ENCODE results near the gene MACROD2. TPM values are rescaled to one million over a fixed set of nuclear protein-coding genes. Genes with fewer than 3 reads are reported as not detected.

MACROD2 gene
- polyA plus RNA-seq, 1 donor: 5.4 TPM

DNA sequence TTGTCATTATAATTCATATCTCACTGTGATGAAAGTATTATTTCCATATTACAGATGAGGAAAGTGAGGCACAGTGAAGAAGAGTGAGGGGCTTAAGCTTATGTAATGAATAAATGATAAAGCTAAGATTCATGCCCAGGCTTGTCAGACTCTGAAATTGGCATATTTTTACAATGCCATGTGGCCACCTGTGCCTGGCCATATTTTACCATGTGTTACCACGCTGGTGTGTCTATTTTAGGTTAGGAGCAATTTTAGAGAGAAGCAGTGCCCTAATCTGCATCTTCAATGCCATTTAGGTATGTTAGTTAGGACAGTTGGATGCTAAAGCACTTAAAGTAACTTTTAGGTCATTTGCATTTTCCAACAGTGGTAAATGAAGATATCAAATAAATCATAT lies 530.1 kb downstream of the MACROD2 start:
- no peaks in the 10 kb centered on the region for H3K36me3 ChIP-seq (ENCODE audit: control insufficient read depth, insufficient read depth, low read length)
- H3K27ac ChIP-seq (ENCODE audit: low read length): no peak overlapping the region
- no peaks in the 10 kb centered on the region for H3K4me1 ChIP-seq (ENCODE audit: control insufficient read depth, insufficient read depth, low read length)
- H3K27me3 ChIP-seq (ENCODE audit: control insufficient read depth, insufficient read depth, low read length): no peaks in the 10 kb centered on the region
- peaks cover 4% of the 10 kb centered on the region for H3K9me3 ChIP-seq (ENCODE audit: control insufficient read depth, low read depth, low read length)
- DNase-seq: no peak
- no CpG with 5 or more reads among the region's 1 CpG for WGBS (ENCODE audit: insufficient coverage, low lambda C conversion rate)
- H3K4me3 ChIP-seq (ENCODE audit: low read length): no peak overlapping the region

DNA sequence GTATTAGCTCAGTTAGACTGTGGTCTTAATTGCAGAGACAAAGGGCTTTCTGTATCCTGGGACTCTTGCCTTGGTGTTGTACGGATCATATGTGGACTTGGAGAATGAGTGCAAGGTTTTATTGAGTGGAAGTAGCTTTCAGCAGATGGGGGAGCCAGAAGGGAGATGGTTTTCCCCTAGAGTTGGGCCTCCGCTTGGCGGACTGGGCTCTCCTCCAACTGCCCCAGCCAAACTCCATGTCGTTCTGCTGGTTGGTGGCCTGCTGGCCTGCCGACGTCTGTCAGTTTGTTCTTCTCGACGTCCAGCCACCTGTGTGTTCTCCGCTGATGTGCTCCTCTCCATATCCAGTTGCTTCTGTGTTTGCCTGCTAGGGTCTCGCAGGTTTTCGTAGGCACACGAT lies 531.6 kb downstream of the MACROD2 start:
- WGBS (ENCODE audit: insufficient coverage, low lambda C conversion rate): no CpG with 5 or more reads among the region's 12 CpGs
- Histone ChIP-seq H3K36me3 (ENCODE audit: control insufficient read depth, insufficient read depth, low read length) (no peaks in the 10 kb centered on the region), H3K27me3 (ENCODE audit: control insufficient read depth, insufficient read depth, low read length) (no peaks in the 10 kb centered on the region), H3K4me1 (ENCODE audit: control insufficient read depth, insufficient read depth, low read length) (no peaks in the 10 kb centered on the region), H3K27ac (ENCODE audit: low read length) (no peak overlapping the region), H3K4me3 (ENCODE audit: low read length) (no peak overlapping the region), H3K9me3 (ENCODE audit: control insufficient read depth, low read depth, low read length) (peaks cover 4% of the 10 kb centered on the region)
- no peak for DNase-seq

DNA sequence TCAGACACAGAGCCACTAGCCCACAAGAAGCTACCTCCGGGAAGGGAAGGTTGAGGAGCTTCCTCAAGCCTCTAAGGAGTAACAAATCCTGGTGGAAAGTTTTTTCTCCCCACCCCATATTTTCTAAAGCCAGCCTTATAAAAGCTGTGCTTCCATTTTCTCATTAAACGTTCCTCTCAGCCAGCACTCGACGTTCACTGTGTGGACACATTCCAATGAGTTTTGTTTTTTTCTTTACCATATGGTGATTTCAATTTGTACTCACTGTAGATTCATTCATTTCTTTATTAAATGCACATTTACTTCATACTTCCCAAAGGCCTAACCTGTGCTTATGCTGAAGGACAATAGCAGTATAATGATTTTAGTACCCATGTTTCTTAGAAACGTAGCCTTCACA lies 536.5 kb downstream of the MACROD2 start:
- Histone ChIP-seq H3K36me3 (ENCODE audit: control insufficient read depth, insufficient read depth, low read length) (no peaks in the 10 kb centered on the region), H3K27ac (ENCODE audit: low read length) (no peak overlapping the region), H3K27me3 (ENCODE audit: control insufficient read depth, insufficient read depth, low read length) (no peaks in the 10 kb centered on the region), H3K4me3 (ENCODE audit: low read length) (no peak overlapping the region), H3K9me3 (ENCODE audit: control insufficient read depth, low read depth, low read length) (peaks cover 4% of the 10 kb centered on the region), H3K4me1 (ENCODE audit: control insufficient read depth, insufficient read depth, low read length) (no peaks in the 10 kb centered on the region)
- no peak for DNase-seq
- WGBS (ENCODE audit: insufficient coverage, low lambda C conversion rate): 83% methylated on average over 3 of the region's 5 CpGs

DNA sequence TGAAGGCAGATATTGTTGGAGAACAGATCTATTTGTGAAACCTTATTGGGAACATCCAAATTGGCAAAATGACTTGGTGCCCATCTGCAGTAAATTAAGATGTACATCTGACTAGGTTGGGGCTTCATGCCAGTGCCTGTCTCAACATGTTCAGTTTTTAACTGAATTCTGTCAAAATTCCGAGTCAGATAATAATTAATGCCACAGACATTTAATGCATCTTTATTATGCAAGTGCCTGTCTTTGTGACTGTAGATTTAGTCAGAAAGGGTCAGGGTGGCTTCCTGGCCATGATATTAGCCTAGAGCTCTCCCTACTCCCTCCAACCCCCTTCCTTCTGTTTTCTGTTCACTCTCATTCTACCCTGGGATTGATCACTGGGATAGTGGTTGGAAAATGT lies 541.4 kb downstream of the MACROD2 start:
- H3K9me3 ChIP-seq (ENCODE audit: control insufficient read depth, low read depth, low read length): no peaks in the 10 kb centered on the region
- no peak for DNase-seq
- H3K27me3 ChIP-seq (ENCODE audit: control insufficient read depth, insufficient read depth, low read length): no peaks in the 10 kb centered on the region
- WGBS (ENCODE audit: insufficient coverage, low lambda C conversion rate): no CpG with 5 or more reads among the region's 1 CpG
- H3K36me3 ChIP-seq (ENCODE audit: control insufficient read depth, insufficient read depth, low read length): no peaks in the 10 kb centered on the region
- no peak overlapping the region for H3K4me3 ChIP-seq (ENCODE audit: low read length)
- no peaks in the 10 kb centered on the region for H3K4me1 ChIP-seq (ENCODE audit: control insufficient read depth, insufficient read depth, low read length)
- no peak overlapping the region for H3K27ac ChIP-seq (ENCODE audit: low read length)

DNA sequence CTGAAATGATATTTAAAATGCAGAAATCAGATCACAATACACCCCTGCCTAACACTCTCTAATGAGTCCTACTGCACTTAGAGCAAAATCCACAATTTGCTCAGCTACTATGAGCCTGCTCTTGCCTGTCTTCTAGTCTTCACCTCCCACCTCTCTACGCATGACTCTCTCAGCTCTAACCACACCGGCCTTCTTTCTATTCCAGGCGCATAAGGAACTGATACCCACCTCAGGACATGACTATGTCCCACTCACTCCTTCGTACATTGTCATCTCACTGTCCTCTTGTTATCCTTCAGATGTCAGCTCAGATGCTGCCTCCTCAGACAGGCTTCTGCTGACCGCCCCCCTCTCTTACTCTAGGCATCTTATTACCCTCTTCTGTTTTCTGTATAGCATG lies 543.1 kb downstream of the MACROD2 start:
- Histone ChIP-seq H3K27me3 (ENCODE audit: control insufficient read depth, insufficient read depth, low read length) (no peaks in the 10 kb centered on the region), H3K9me3 (ENCODE audit: control insufficient read depth, low read depth, low read length) (no peaks in the 10 kb centered on the region), H3K27ac (ENCODE audit: low read length) (no peak overlapping the region), H3K4me1 (ENCODE audit: control insufficient read depth, insufficient read depth, low read length) (no peaks in the 10 kb centered on the region), H3K4me3 (ENCODE audit: low read length) (no peak overlapping the region), H3K36me3 (ENCODE audit: control insufficient read depth, insufficient read depth, low read length) (no peaks in the 10 kb centered on the region)
- DNase-seq: no peak
- 96% methylated on average over 4 of the region's 5 CpGs for WGBS (ENCODE audit: insufficient coverage, low lambda C conversion rate)

DNA sequence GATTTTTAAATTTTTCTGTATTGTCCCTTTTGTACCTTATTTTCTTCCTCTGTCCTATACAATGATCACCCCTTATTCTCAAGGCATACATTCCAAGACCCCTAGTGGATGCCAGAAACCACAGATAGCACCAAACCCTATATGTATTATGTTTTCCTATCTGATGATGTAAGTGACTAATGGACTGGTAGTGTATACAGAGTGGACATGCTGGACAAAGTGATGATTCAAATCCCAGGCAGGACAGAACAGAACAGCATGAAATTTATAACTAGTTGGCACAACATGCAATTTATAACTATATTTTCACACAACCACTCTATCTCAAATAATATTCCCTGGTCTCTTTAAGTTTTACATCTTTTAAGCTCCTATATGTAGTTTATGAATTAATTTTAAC lies 547.7 kb downstream of the MACROD2 start:
- Histone ChIP-seq H3K36me3 (ENCODE audit: control insufficient read depth, insufficient read depth, low read length) (no peaks in the 10 kb centered on the region), H3K27ac (ENCODE audit: low read length) (no peak overlapping the region), H3K4me1 (ENCODE audit: control insufficient read depth, insufficient read depth, low read length) (no peaks in the 10 kb centered on the region), H3K9me3 (ENCODE audit: control insufficient read depth, low read depth, low read length) (no peaks in the 10 kb centered on the region), H3K27me3 (ENCODE audit: control insufficient read depth, insufficient read depth, low read length) (no peaks in the 10 kb centered on the region), H3K4me3 (ENCODE audit: low read length) (no peak overlapping the region)
- DNase-seq: no peak

DNA sequence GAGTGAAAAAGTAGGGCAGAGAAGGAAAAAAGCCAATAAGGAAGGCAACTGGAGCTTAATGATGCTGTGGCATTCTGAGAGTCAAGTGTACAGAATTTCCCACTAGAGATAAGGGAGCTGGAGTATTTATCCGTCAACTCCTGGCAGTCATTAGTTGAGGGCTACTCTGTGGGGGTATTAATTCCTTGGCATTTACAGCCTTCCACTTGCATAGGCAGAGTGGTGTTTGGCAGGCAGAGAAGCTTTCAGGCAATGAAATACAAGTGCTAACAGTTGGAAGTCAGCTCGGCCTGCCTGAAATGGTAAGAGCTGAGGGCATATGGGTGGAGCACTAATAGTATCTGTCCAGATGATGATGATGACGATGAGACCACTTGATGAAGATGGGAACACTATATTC lies 549.4 kb downstream of the MACROD2 start:
- Histone ChIP-seq H3K4me3 (ENCODE audit: low read length) (no peak overlapping the region), H3K36me3 (ENCODE audit: control insufficient read depth, insufficient read depth, low read length) (no peaks in the 10 kb centered on the region), H3K27me3 (ENCODE audit: control insufficient read depth, insufficient read depth, low read length) (no peaks in the 10 kb centered on the region), H3K9me3 (ENCODE audit: control insufficient read depth, low read depth, low read length) (no peaks in the 10 kb centered on the region), H3K27ac (ENCODE audit: low read length) (no peak overlapping the region), H3K4me1 (ENCODE audit: control insufficient read depth, insufficient read depth, low read length) (no peaks in the 10 kb centered on the region)
- no CpG with 5 or more reads among the region's 3 CpGs for WGBS (ENCODE audit: insufficient coverage, low lambda C conversion rate)
- DNase-seq: no peak

DNA sequence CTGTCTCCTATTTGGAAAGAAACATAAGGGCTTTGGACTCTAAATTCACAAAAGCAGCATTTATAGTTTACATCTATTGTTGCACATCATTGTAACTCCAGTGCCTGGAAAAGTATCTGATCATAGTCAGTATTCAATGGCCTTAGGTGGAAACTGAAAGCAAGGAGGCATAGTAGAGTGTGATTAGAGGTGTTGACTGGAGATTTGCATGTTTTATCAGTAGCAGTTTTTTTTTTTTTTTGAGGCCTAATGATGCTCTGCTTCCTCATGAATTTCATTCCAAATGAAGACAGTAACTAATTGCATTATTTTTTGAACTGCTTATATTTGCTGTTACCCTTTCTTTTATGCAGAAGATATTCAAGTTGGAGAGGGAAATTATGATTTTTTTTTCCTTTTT lies 555.3 kb downstream of the MACROD2 start:
- peak in 1 of 2 donors; percentile 20 for DNase-seq
- Histone ChIP-seq H3K4me1 (ENCODE audit: control insufficient read depth, insufficient read depth, low read length) (no peaks in the 10 kb centered on the region), H3K27me3 (ENCODE audit: control insufficient read depth, insufficient read depth, low read length) (no peaks in the 10 kb centered on the region), H3K4me3 (ENCODE audit: low read length) (no peak overlapping the region), H3K27ac (ENCODE audit: low read length) (no peak overlapping the region), H3K9me3 (ENCODE audit: control insufficient read depth, low read depth, low read length) (no peaks in the 10 kb centered on the region), H3K36me3 (ENCODE audit: control insufficient read depth, insufficient read depth, low read length) (no peaks in the 10 kb centered on the region)

DNA sequence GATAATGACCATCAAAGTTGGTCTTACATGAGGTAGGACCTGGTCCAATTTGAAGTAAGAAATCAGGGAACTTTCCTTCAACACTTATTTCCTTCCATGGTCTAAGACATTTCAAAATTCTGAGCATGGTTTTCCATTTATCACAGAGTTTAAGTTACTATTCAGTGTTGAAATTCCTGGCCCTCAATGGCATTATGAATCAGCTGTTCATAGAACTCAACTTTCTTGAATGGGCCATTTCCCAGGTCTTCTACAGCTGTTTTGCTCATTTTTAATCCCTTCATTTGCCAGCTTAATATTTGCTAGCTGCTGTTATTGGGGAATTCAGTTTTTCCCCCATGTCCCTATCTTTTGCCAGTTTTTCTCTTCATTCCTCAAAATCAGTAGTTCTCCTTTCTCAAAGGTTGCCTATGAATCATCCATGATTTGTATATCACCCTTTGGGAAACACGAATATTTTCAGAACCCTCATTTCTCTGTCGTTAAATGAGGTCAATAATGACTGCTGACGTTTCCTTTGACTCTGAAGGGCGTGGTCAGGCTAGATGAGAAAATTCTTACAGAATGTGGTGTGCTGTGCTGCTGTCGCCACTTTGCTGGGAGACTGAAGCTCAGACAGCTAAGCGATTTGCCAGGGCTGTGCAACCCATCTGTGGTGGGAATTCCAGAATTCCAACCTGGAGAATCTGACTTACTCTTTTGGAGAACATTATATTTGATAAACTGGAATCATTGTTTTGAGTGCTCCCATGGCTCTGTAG lies 558.6 kb downstream of the MACROD2 start:
- Histone ChIP-seq H3K27me3 (ENCODE audit: control insufficient read depth, insufficient read depth, low read length) (no peaks in the 10 kb centered on the region), H3K4me3 (ENCODE audit: low read length) (no peak overlapping the region), H3K27ac (ENCODE audit: low read length) (no peak overlapping the region), H3K36me3 (ENCODE audit: control insufficient read depth, insufficient read depth, low read length) (no peaks in the 10 kb centered on the region), H3K9me3 (ENCODE audit: control insufficient read depth, low read depth, low read length) (no peaks in the 10 kb centered on the region), H3K4me1 (ENCODE audit: control insufficient read depth, insufficient read depth, low read length) (no peaks in the 10 kb centered on the region)
- DNase-seq: no peak
- 89% methylated on average over 1 of the region's 6 CpGs for WGBS (ENCODE audit: insufficient coverage, low lambda C conversion rate)

DNA sequence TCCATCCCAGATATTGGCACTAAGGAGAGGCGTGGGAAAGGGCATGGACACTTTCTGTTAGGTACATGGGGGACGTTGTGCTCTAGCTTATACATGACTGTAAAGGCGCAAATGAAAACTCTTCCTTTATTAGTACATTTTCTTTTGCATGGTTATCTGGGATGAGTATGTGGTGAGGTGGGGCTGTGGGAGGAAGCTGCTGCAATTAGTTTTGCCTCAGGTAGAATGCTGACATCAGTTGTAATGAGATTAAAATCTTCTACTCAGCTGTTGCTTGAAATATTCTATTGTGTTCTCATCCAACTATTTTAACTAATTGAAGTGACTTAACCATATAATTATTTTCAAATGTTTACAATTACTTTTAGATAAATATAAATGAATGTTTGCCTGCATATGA lies 560.4 kb downstream of the MACROD2 start:
- Histone ChIP-seq H3K4me3 (ENCODE audit: low read length) (no peak overlapping the region), H3K27ac (ENCODE audit: low read length) (no peak overlapping the region), H3K4me1 (ENCODE audit: control insufficient read depth, insufficient read depth, low read length) (no peaks in the 10 kb centered on the region), H3K27me3 (ENCODE audit: control insufficient read depth, insufficient read depth, low read length) (no peaks in the 10 kb centered on the region), H3K9me3 (ENCODE audit: control insufficient read depth, low read depth, low read length) (no peaks in the 10 kb centered on the region), H3K36me3 (ENCODE audit: control insufficient read depth, insufficient read depth, low read length) (no peaks in the 10 kb centered on the region)
- DNase-seq: no peak
- no CpG with 5 or more reads among the region's 3 CpGs for WGBS (ENCODE audit: insufficient coverage, low lambda C conversion rate)

DNA sequence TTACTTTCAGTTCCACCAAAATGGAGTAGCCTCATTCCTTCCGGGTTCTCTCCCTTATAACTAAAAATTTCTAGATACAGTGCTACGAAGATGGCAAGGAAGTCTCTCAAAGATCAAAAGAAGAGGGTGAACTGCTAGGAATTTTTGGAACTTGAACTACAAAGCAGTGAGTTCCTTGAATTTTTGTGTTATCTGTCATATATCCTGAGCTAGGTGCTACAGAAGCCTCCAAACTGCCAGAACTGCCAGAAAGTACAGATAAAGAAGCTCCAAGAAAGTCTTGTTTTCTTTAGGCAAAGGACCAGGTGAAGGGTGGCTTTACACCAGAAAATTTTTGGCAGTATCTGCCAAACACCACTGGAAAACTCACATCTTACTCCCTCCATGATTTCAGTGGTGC lies 560.9 kb downstream of the MACROD2 start:
- H3K9me3 ChIP-seq (ENCODE audit: control insufficient read depth, low read depth, low read length): no peaks in the 10 kb centered on the region
- H3K36me3 ChIP-seq (ENCODE audit: control insufficient read depth, insufficient read depth, low read length): no peaks in the 10 kb centered on the region
- no peak overlapping the region for H3K4me3 ChIP-seq (ENCODE audit: low read length)
- H3K4me1 ChIP-seq (ENCODE audit: control insufficient read depth, insufficient read depth, low read length): no peaks in the 10 kb centered on the region
- H3K27ac ChIP-seq (ENCODE audit: low read length): no peak overlapping the region
- 83% methylated on average over 1 of the region's 2 CpGs for WGBS (ENCODE audit: insufficient coverage, low lambda C conversion rate)
- no peaks in the 10 kb centered on the region for H3K27me3 ChIP-seq (ENCODE audit: control insufficient read depth, insufficient read depth, low read length)
- no peak for DNase-seq
